Liver (tissue), 3 donors: Measurements from ENCODE around the gene IFIH1.

Experiments
- CTCF ChIP-seq: fragments of 150-350 bp; IDR thresholded peaks from 2 replicates; pipeline ENCODE4 v1.5.1; 2017; ENCODE audit warnings: improper control_type of control experiment, low read depth, low read length; ENCODE audit not compliant: missing input control
- FOXA2 ChIP-seq: IDR thresholded peaks from 2 replicates; pipeline ENCODE4 v1.6.1; 2016; ENCODE audit warnings: antibody characterized with exemption
- GABPA ChIP-seq, 2 donors: IDR thresholded peaks in 1 of 2; conservative IDR thresholded peaks in 1 of 2; 2 replicates each; pipeline ENCODE4 v1.6.1; 2016; ENCODE audit warnings: antibody characterized with exemption in 2 of 2, mild to moderate bottlenecking in 1 of 2, moderate library complexity in 1 of 2
- JUND ChIP-seq, 2 donors: IDR thresholded peaks; 2 replicates each; pipeline ENCODE4 v1.6.1; 2016; ENCODE audit warnings: antibody characterized with exemption in 2 of 2
- TF ChIP-seq, protein P1 (sequence below): IDR thresholded peaks from 2 replicates; pipeline ENCODE4 v1.6.1; 2016; ENCODE audit warnings: antibody characterized with exemption, mild to moderate bottlenecking
- donor health status: healthy.
- donor health status: healthy.

- TF ChIP-seq, protein P1, sequence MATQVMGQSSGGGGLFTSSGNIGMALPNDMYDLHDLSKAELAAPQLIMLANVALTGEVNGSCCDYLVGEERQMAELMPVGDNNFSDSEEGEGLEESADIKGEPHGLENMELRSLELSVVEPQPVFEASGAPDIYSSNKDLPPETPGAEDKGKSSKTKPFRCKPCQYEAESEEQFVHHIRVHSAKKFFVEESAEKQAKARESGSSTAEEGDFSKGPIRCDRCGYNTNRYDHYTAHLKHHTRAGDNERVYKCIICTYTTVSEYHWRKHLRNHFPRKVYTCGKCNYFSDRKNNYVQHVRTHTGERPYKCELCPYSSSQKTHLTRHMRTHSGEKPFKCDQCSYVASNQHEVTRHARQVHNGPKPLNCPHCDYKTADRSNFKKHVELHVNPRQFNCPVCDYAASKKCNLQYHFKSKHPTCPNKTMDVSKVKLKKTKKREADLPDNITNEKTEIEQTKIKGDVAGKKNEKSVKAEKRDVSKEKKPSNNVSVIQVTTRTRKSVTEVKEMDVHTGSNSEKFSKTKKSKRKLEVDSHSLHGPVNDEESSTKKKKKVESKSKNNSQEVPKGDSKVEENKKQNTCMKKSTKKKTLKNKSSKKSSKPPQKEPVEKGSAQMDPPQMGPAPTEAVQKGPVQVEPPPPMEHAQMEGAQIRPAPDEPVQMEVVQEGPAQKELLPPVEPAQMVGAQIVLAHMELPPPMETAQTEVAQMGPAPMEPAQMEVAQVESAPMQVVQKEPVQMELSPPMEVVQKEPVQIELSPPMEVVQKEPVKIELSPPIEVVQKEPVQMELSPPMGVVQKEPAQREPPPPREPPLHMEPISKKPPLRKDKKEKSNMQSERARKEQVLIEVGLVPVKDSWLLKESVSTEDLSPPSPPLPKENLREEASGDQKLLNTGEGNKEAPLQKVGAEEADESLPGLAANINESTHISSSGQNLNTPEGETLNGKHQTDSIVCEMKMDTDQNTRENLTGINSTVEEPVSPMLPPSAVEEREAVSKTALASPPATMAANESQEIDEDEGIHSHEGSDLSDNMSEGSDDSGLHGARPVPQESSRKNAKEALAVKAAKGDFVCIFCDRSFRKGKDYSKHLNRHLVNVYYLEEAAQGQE: no peak
- TF ChIP-seq CTCF: no peak
- no peak for TF ChIP-seq FOXA2
- no peak for TF ChIP-seq JUND (IDR thresholded peaks at IDR 0.05)
- TF ChIP-seq GABPA (IDR thresholded peaks at IDR 0.05 in 1 of 2, conservative IDR thresholded peaks at IDR 0.05 in 1 of 2): no peak
Observed at GRCh38 chr2:162277381-162277780, 41.1 kb downstream of the IFIH1 start.
